ENCODE data around the gene RAET1G. TPM values are rescaled to one million over a fixed set of nuclear protein-coding genes. Genes with fewer than 3 reads are reported as not detected.

RAET1G gene
- total RNA-seq, 2 experiments from 2014 or later = not detected

- POLR2A ChIA-PET = no interaction called here
- no TSS peak for BruUV-seq (replicated peaks)
- intact Hi-C loops (cut with micrococcal nuclease; ENCODE audit: unreplicated experiment) = no loop called here
These were observed 28.2 kb upstream of the RAET1G start for GRCh38 chr6:149951096-149951495.

DNA sequence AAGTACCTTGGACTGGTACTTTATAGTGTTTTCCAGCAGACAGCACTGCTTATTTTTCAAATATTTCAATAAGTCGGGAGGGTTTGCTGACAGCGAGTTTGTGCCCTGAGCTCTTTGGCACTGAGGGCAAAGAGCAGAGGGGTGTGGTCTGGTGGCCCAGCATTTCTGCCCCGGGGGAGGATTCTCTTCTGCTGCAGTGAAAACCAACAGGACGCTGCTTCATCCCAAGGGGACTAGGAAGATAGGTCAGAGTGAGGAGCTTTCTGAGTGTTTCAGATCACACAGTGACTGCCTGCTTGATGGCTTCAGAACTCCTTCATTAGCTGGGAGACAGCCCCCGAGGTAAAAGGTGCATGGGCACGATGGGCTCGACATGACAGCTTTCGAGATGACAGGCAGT is 27.5 kb upstream of the RAET1G start:
- H3K9me3 ChIP-seq (ENCODE audit: low read length) = no peaks in the 10 kb centered on the region
- H3K79me2 ChIP-seq (ENCODE audit: insufficient read depth, low read depth, low read length) = no peaks in the 10 kb centered on the region
- DNase-seq (ENCODE audit: low spot score) = no peak
- ChIA-PET CTCF (ENCODE audit: unreplicated experiment) (no interaction called here), POLR2A (no interaction called here)
- intact Hi-C loops (cut with micrococcal nuclease; ENCODE audit: unreplicated experiment) = no loop called here
- H3K36me3 ChIP-seq (ENCODE audit: insufficient read depth, low read length) = no peaks in the 10 kb centered on the region
- no peaks in the 10 kb centered on the region for H3K4me1 ChIP-seq (ENCODE audit: insufficient read depth, low read length, poor library complexity, severe bottlenecking)
- no TSS peak for BruUV-seq (replicated peaks)
- no peak overlapping the region for H3K27ac ChIP-seq (ENCODE audit: low read depth, low read length, poor library complexity, severe bottlenecking)
- no peak overlapping the region for H3K4me3 ChIP-seq (ENCODE audit: low read depth, low read length, poor library complexity, severe bottlenecking)
- TF ChIP-seq CTCF (conservative IDR thresholded peaks at IDR 0.05; ENCODE audit: low read length) (no peak), EZH2phosphoT487 (IDR thresholded peaks at IDR 0.05; ENCODE audit: borderline replicate concordance, low read depth, low read length) (no peak)
- H2AFZ ChIP-seq (ENCODE audit: low read length) = no peak overlapping the region
- H4K20me1 ChIP-seq (ENCODE audit: insufficient read depth, low read length) = no peaks in the 10 kb centered on the region
- no peak overlapping the region for H3K4me2 ChIP-seq (ENCODE audit: low read length)
- H3K9me2 ChIP-seq (ENCODE audit: insufficient read depth, low read length) = no peaks in the 10 kb centered on the region

More at GRCh38 chr6:149951096-149951495, 28.2 kb upstream of the RAET1G start:
- Histone ChIP-seq H3K79me2 (ENCODE audit: insufficient read depth, low read depth, low read length) (no peaks in the 10 kb centered on the region), H4K20me1 (ENCODE audit: insufficient read depth, low read length) (no peaks in the 10 kb centered on the region), H3K36me3 (ENCODE audit: insufficient read depth, low read length) (no peaks in the 10 kb centered on the region), H2AFZ (ENCODE audit: low read length) (no peak overlapping the region), H3K4me3 (ENCODE audit: low read depth, low read length, poor library complexity, severe bottlenecking) (no peak overlapping the region), H3K4me2 (ENCODE audit: low read length) (no peak overlapping the region), H3K9me3 (ENCODE audit: low read length) (no peaks in the 10 kb centered on the region), H3K4me1 (ENCODE audit: insufficient read depth, low read length, poor library complexity, severe bottlenecking) (no peaks in the 10 kb centered on the region), H3K9me2 (ENCODE audit: insufficient read depth, low read length) (no peaks in the 10 kb centered on the region), H3K27ac (ENCODE audit: low read depth, low read length, poor library complexity, severe bottlenecking) (no peak overlapping the region)
- no peak for DNase-seq (ENCODE audit: low spot score)
- no peak for TF ChIP-seq EZH2phosphoT487 (IDR thresholded peaks at IDR 0.05; ENCODE audit: borderline replicate concordance, low read depth, low read length)
- TF ChIP-seq CTCF (conservative IDR thresholded peaks at IDR 0.05; ENCODE audit: low read length) = no peak
- CTCF ChIA-PET (ENCODE audit: unreplicated experiment) = no interaction called here

DNA sequence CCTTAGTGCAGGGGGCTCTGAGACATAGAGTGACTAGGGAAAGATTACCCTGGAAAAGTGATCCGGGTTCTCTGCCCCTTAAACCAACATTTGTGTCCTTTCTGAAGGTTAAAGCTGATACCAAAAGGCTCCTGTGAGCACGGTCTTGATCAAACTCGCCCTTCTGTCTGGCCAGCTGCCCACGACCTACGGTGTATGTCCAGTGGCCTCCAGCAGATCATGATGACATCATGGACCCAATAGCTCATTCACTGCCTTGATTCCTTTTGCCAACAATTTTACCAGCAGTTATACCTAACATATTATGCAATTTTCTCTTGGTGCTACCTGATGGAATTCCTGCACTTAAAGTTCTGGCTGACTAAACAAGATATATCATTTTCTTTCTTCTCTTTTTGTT is 25.7 kb upstream of the RAET1G start:
- CTCF ChIA-PET (ENCODE audit: unreplicated experiment) = no interaction called here
- Histone ChIP-seq H3K4me1 (ENCODE audit: insufficient read depth, low read length, poor library complexity, severe bottlenecking) (no peaks in the 10 kb centered on the region), H3K27ac (ENCODE audit: low read depth, low read length, poor library complexity, severe bottlenecking) (no peak overlapping the region), H3K79me2 (ENCODE audit: insufficient read depth, low read depth, low read length) (no peaks in the 10 kb centered on the region), H3K4me3 (ENCODE audit: low read depth, low read length, poor library complexity, severe bottlenecking) (no peak overlapping the region), H3K36me3 (ENCODE audit: insufficient read depth, low read length) (no peaks in the 10 kb centered on the region), H4K20me1 (ENCODE audit: insufficient read depth, low read length) (no peaks in the 10 kb centered on the region), H3K9me2 (ENCODE audit: insufficient read depth, low read length) (no peaks in the 10 kb centered on the region), H3K9me3 (ENCODE audit: low read length) (no peaks in the 10 kb centered on the region), H2AFZ (ENCODE audit: low read length) (no peak overlapping the region), H3K4me2 (ENCODE audit: low read length) (no peak overlapping the region)
- POLR2A ChIA-PET = no interaction called here
- no TSS peak for BruUV-seq (replicated peaks)
- TF ChIP-seq EZH2phosphoT487 (IDR thresholded peaks at IDR 0.05; ENCODE audit: borderline replicate concordance, low read depth, low read length) (no peak), CTCF (conservative IDR thresholded peaks at IDR 0.05; ENCODE audit: low read length) (no peak)
- no peak for DNase-seq (ENCODE audit: low spot score)
- intact Hi-C loops (cut with micrococcal nuclease; ENCODE audit: unreplicated experiment) = no loop called here

All from OCI-LY7 (cell line).